Measurements from ENCODE around the gene KRT81.

KRT81 gene

GRCh38 chr12:52238916-52239646 is 52.3 kb downstream of the KRT81 start:
- no peak for DNase-seq

- DNase-seq: no peak
These were observed 53.0 kb downstream of the KRT81 start for GRCh38 chr12:52238207-52238840.

GRCh38 chr12:52236386-52237050 is 54.8 kb downstream of the KRT81 start:
- DNase-seq: no peak
